ENCODE measurements around the gene IL6R.

Gene IL6R

DNA sequence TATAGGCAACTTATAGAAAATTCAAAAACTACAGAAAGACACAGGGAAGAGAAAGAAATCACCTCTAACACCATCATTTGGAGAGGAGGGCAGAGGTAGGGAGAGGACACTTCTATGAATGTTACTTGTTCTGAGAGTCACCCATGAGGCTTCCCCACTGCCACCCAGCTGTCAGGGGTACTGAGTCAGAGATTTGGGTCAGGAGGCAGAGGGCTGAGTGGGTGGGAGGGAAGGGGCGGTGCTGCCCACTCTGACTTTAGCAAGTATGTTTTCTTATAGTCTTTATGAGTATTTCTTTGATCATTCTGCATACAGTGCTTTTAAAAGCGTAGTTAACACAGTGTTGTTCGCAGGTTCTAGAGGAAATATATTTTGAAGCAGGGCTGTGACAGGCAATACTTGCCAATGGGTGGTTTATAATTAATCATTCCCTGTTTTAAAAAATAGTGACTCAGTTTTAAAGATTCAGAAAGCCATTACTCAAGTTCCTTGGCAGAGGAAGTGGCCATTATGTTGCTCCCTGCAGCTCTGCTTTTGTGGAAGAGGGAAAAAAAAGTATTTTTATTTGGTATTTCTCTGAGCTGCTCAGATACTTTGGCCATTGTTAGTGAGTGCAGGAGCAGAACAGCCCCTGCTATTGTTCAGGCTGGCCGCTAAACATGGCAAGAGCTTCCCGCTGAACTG, 18.3 kb downstream of the IL6R start:
- peak overlapping the region; percentile 95 for H3K27ac ChIP-seq (ENCODE audit: poor library complexity, severe bottlenecking)
- DNase-seq (ENCODE audit: low spot score) (no peak), ATAC-seq (ENCODE audit: low read depth) (peak; percentile 39)
- no peaks in the 10 kb centered on the region for H3K27me3 ChIP-seq (ENCODE audit: insufficient read depth, poor library complexity, severe bottlenecking)
- H3K4me1 ChIP-seq (ENCODE audit: insufficient read depth, poor library complexity, severe bottlenecking): peaks cover 76% of the 10 kb centered on the region
- H3K9me3 ChIP-seq (ENCODE audit: severe bottlenecking): no peaks in the 10 kb centered on the region
- H3K36me3 ChIP-seq (ENCODE audit: low read depth): 0 out of 2 replicates have a peak, but pooled peaks cover 6% of the 10 kb centered on the region
- H3K4me3 ChIP-seq (ENCODE audit: severe bottlenecking): no peak overlapping the region
- TF ChIP-seq, protein P1, sequence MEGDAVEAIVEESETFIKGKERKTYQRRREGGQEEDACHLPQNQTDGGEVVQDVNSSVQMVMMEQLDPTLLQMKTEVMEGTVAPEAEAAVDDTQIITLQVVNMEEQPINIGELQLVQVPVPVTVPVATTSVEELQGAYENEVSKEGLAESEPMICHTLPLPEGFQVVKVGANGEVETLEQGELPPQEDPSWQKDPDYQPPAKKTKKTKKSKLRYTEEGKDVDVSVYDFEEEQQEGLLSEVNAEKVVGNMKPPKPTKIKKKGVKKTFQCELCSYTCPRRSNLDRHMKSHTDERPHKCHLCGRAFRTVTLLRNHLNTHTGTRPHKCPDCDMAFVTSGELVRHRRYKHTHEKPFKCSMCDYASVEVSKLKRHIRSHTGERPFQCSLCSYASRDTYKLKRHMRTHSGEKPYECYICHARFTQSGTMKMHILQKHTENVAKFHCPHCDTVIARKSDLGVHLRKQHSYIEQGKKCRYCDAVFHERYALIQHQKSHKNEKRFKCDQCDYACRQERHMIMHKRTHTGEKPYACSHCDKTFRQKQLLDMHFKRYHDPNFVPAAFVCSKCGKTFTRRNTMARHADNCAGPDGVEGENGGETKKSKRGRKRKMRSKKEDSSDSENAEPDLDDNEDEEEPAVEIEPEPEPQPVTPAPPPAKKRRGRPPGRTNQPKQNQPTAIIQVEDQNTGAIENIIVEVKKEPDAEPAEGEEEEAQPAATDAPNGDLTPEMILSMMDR (IDR thresholded peaks at IDR 0.05; ENCODE audit: poor library complexity, severe bottlenecking): no peak

DNA sequence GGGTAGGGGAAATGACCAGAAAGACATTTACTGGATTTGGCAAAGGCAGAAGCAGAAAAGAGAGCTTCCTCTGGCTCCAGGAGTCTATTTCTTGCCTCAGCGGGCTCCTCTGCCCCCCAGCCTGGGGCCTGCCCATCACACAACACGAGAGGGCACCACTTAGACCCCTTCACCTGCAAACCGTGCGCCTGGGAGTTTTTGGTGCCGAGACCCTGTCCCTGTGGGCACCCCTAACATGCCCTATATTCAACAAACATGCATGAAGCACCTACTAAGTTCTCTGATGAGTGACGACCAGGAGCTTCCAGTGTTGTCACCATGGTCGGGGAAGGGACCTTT, 18.8 kb downstream of the IL6R start:
- H3K27ac ChIP-seq (ENCODE audit: poor library complexity, severe bottlenecking): peak overlapping the region; percentile 95
- ATAC-seq (ENCODE audit: low read depth) (no peak), DNase-seq (ENCODE audit: low spot score) (no peak)
- H3K4me3 ChIP-seq (ENCODE audit: severe bottlenecking): no peak overlapping the region
- peaks cover 71% of the 10 kb centered on the region for H3K4me1 ChIP-seq (ENCODE audit: insufficient read depth, poor library complexity, severe bottlenecking)
- H3K9me3 ChIP-seq (ENCODE audit: severe bottlenecking): no peaks in the 10 kb centered on the region
- H3K27me3 ChIP-seq (ENCODE audit: insufficient read depth, poor library complexity, severe bottlenecking): no peaks in the 10 kb centered on the region
- H3K36me3 ChIP-seq (ENCODE audit: low read depth): 0 out of 2 replicates have a peak, but pooled peaks cover 6% of the 10 kb centered on the region
- TF ChIP-seq, protein P1 (IDR thresholded peaks at IDR 0.05; ENCODE audit: poor library complexity, severe bottlenecking): no peak

DNA sequence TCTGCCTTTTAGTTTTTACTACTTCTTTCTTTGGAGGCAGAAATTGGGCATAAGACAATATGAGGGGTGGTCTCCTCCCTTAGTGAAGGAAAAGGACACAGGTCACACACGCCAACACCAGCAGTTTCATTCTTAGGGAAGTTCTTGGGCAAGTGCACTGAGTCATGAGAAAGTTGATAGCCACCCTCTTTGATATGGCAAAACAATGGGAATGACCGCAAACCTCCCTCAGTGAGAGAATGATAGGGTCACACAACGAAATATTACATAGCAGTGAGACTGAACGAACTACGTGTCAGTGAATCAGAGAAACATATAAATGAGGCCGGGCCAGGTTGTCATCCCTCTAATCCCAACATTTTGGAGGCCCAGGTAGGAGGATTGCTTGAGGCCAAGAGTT, 20.0 kb downstream of the IL6R start:
- DNase-seq (ENCODE audit: low spot score) (no peak), ATAC-seq (ENCODE audit: low read depth) (no peak)
- H3K9me3 ChIP-seq (ENCODE audit: severe bottlenecking): no peaks in the 10 kb centered on the region
- H3K4me1 ChIP-seq (ENCODE audit: insufficient read depth, poor library complexity, severe bottlenecking): peaks cover 58% of the 10 kb centered on the region
- H3K4me3 ChIP-seq (ENCODE audit: severe bottlenecking): no peak overlapping the region
- H3K27me3 ChIP-seq (ENCODE audit: insufficient read depth, poor library complexity, severe bottlenecking): no peaks in the 10 kb centered on the region
- TF ChIP-seq, protein P1 (IDR thresholded peaks at IDR 0.05; ENCODE audit: poor library complexity, severe bottlenecking): no peak
- H3K36me3 ChIP-seq (ENCODE audit: low read depth): peaks cover 15% of the 10 kb centered on the region
- H3K27ac ChIP-seq (ENCODE audit: poor library complexity, severe bottlenecking): no peak overlapping the region

DNA sequence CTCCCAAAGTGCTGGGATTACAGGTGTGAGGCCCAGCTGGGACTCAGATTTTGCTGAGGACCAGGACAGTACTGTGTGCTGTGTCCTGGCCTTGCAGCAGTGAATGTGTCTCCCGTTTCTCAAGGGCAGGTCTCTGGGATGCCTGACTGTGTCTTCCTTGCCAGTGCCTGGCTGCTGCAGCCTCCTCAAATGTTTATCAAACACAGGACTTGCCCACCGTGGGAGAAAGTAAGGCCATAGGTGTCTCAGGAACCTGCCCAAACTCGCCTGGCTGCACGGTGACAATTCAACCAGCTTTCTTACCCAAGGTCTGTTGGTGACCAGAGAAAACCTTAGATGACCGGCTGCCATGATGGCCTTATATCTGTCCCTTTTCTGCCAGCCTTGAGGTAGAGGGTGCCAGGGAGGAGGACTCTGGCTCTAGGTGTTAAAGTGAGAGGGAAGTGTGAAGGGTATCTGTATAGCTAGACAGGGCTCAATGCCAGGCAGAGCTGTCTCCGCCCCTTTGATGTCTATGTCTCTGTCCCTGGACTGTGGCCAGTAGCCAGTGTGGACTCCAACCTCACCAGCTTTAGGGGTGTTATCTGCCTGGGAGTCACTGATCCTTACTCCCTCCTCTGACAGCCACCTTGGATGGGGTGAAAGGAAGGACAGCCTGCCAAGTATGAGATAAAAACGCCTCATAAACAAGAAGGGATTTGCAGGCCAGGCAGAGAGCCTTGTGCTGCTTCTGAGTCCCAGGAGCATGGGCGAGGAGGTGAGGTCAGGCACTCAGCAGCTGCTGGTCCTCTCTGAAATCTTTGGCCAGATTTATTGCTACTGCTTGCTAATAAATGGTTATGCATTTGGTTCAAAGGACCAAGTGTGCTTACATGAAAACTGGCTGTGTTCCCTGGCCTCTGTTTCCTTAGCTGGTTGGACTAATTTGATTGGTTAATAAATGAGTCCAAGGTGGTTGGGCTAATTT, 22.3 kb downstream of the IL6R start:
- H3K27me3 ChIP-seq (ENCODE audit: insufficient read depth, poor library complexity, severe bottlenecking): no peaks in the 10 kb centered on the region
- peaks cover 57% of the 10 kb centered on the region for H3K4me1 ChIP-seq (ENCODE audit: insufficient read depth, poor library complexity, severe bottlenecking)
- peak overlapping the region; percentile 30 for H3K27ac ChIP-seq (ENCODE audit: poor library complexity, severe bottlenecking)
- ATAC-seq (ENCODE audit: low read depth) (no peak), DNase-seq (ENCODE audit: low spot score) (no peak)
- TF ChIP-seq, protein P1 (IDR thresholded peaks at IDR 0.05; ENCODE audit: poor library complexity, severe bottlenecking): no peak
- H3K9me3 ChIP-seq (ENCODE audit: severe bottlenecking): no peaks in the 10 kb centered on the region
- H3K36me3 ChIP-seq (ENCODE audit: low read depth): peaks cover 15% of the 10 kb centered on the region
- no peak overlapping the region for H3K4me3 ChIP-seq (ENCODE audit: severe bottlenecking)

Measured in RWPE2 (cell line).